Hepatocyte (in vitro differentiated cells): ENCODE results near the gene ATP2C2. TPM values are rescaled to one million over a fixed set of nuclear protein-coding genes. Genes with fewer than 3 reads are reported as not detected.

Source experiments
- DNase-seq: peaks from one replicate; pipeline ENCODE4 v3.0.0-alpha.2; 2016; ENCODE audit warnings: low spot score
- H2AFZ ChIP-seq: fragments of 200-600 bp; sonication (generic); 2 replicates; pipeline ENCODE4 v1.6.0; 2016; ENCODE audit warnings: antibody characterized with exemption, mild to moderate bottlenecking
- H3K27ac ChIP-seq: fragments of 200-600 bp; sonication (generic); 2 replicates; pipeline ENCODE4 v1.5.1; 2016; ENCODE audit warnings: mild to moderate bottlenecking
- H3K27me3 ChIP-seq: fragments of 200-600 bp; sonication (generic); 2 replicates; pipeline ENCODE4 v1.6.1; 2016
- H3K36me3 ChIP-seq: fragments of 200-600 bp; sonication (generic); replicated peaks from 2 replicates; pipeline ENCODE4 v1.5.1; 2016; ENCODE audit warnings: low read depth; ENCODE audit not compliant: insufficient read depth
- H3K4me1 ChIP-seq: fragments of 200-600 bp; sonication (generic); 2 replicates; pipeline ENCODE4 v1.5.1; 2016; ENCODE audit warnings: mild to moderate bottlenecking, moderate library complexity; ENCODE audit not compliant: insufficient read depth
- H3K4me2 ChIP-seq: fragments of 200-600 bp; sonication (generic); 2 replicates; pipeline ENCODE4 v1.6.0; 2016
- H3K4me3 ChIP-seq: fragments of 200-600 bp; sonication (generic); 2 replicates; pipeline ENCODE4 v1.5.1; 2016; ENCODE audit warnings: mild to moderate bottlenecking
- H3K79me2 ChIP-seq: fragments of 200-600 bp; sonication (generic); 2 replicates; pipeline ENCODE4 v1.6.0; 2017; ENCODE audit warnings: mild to moderate bottlenecking
- H3K9me2 ChIP-seq: fragments of 200-600 bp; sonication (generic); replicated peaks from 2 replicates; pipeline ENCODE4 v1.6.0; 2017; ENCODE audit warnings: mild to moderate bottlenecking; ENCODE audit not compliant: insufficient read depth
- H3K9me3 ChIP-seq: fragments of 200-600 bp; sonication (generic); 2 replicates; pipeline ENCODE4 v1.5.1; 2016; ENCODE audit warnings: low read depth, mild to moderate bottlenecking
- H4K20me1 ChIP-seq: fragments of 200-600 bp; sonication (generic); 2 replicates; pipeline ENCODE4 v1.6.0; 2016; ENCODE audit warnings: mild to moderate bottlenecking; ENCODE audit not compliant: insufficient read depth, poor library complexity, severe bottlenecking
- EZH2 ChIP-seq: fragments of 200-600 bp; sonication (generic); IDR thresholded peaks from 2 replicates; pipeline ENCODE4 v1.6.1; 2016; ENCODE audit warnings: antibody characterized with exemption, mild to moderate bottlenecking, borderline replicate concordance
- EZH2phosphoT487 ChIP-seq: fragments of 200-600 bp; sonication (generic); IDR thresholded peaks from one replicate; pipeline ENCODE4 v1.6.1; 2018; ENCODE audit warnings: antibody characterized with exemption, mild to moderate bottlenecking, low read depth, moderate library complexity; ENCODE audit not compliant: unreplicated experiment, severe bottlenecking
- WGBS: methylation state at CpG from one replicate; pipeline ENCODE4 v1.1.6; 2016; ENCODE audit warnings: low lambda C conversion rate; ENCODE audit errors: missing lambda C conversion rate; 5-methylcytosine and 5-hydroxymethylcytosine counted together
- polyA plus RNA-seq: library from polyadenylated mRNA; unstranded; fragments of >200 nt; fragmentation: Nextera tagmentation; extraction: Ambion mirVana; gene quantifications from 2 replicates; pipeline ENCODE4 v1.2.1, GENCODE V29; 2016
- total RNA-seq: library from RNA; depleted of rRNA; stranded (reverse); fragments of >200 nt; gene quantifications from 2 replicates; pipeline ENCODE4 v1.2.3, GENCODE V29; 2014
- TF ChIP-seq, protein P1 (sequence below): fragments of 200-600 bp; sonication (generic); IDR thresholded peaks from 2 replicates; pipeline ENCODE4 v1.5.1; 2016; ENCODE audit warnings: antibody characterized with exemption, mild to moderate bottlenecking; ENCODE audit not compliant: poor library complexity

ATP2C2 gene
- total and polyA plus RNA-seq, 2 experiments from 2014 or later: 6.0 to 6.8 TPM

DNA sequence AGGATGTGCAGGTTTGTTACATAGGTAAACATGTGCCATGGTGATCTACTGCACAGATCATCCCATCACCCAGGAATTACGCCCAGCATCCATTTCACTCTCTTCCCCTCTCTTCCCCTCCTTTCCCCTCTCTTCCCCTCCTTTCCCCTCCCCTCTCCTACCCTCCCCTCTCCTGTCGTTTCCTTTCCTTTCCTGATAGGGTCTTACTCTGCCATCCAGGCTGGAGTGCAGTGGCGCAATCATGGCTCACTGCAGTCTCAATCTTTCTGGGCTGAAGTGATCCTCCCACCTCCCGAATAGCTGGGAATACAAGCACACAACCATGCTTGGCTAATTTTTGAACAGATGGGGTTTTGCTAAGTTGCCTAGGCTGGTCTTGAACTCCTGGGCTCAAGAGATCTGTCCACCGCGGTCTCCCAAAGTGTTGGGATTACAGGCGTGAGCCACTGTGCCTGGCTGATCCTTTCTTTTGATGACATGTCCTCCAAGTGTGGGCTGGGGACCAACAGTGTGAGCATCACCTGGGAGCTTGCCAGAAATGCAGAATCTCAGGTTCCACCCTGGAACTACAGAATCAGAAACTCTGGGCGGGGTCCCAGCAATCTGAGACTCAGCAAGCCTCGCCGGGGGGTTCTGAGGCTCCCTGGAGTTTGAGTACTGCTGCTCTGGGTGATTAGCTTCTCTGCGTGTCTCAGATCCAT lies 10.8 kb downstream of the ATP2C2 start:
- Histone ChIP-seq H3K79me2 (no peaks in the 10 kb centered on the region), H3K4me2 (no peak overlapping the region), H3K4me1 (no peaks in the 10 kb centered on the region), H3K4me3 (no peak overlapping the region), H4K20me1 (no peaks in the 10 kb centered on the region), H3K27ac (no peak overlapping the region), H3K36me3 (no peaks in the 10 kb centered on the region), H3K9me2 (no peaks in the 10 kb centered on the region), H3K27me3 (no peaks in the 10 kb centered on the region), H2AFZ (no peak overlapping the region), H3K9me3 (no peaks in the 10 kb centered on the region)
- DNase-seq: no peak
- TF ChIP-seq EZH2phosphoT487 (no peak), EZH2 (no peak)
- TF ChIP-seq, protein P1, sequence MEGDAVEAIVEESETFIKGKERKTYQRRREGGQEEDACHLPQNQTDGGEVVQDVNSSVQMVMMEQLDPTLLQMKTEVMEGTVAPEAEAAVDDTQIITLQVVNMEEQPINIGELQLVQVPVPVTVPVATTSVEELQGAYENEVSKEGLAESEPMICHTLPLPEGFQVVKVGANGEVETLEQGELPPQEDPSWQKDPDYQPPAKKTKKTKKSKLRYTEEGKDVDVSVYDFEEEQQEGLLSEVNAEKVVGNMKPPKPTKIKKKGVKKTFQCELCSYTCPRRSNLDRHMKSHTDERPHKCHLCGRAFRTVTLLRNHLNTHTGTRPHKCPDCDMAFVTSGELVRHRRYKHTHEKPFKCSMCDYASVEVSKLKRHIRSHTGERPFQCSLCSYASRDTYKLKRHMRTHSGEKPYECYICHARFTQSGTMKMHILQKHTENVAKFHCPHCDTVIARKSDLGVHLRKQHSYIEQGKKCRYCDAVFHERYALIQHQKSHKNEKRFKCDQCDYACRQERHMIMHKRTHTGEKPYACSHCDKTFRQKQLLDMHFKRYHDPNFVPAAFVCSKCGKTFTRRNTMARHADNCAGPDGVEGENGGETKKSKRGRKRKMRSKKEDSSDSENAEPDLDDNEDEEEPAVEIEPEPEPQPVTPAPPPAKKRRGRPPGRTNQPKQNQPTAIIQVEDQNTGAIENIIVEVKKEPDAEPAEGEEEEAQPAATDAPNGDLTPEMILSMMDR: no peak
- WGBS: 65% methylated on average over 9 of the region's 11 CpGs

DNA sequence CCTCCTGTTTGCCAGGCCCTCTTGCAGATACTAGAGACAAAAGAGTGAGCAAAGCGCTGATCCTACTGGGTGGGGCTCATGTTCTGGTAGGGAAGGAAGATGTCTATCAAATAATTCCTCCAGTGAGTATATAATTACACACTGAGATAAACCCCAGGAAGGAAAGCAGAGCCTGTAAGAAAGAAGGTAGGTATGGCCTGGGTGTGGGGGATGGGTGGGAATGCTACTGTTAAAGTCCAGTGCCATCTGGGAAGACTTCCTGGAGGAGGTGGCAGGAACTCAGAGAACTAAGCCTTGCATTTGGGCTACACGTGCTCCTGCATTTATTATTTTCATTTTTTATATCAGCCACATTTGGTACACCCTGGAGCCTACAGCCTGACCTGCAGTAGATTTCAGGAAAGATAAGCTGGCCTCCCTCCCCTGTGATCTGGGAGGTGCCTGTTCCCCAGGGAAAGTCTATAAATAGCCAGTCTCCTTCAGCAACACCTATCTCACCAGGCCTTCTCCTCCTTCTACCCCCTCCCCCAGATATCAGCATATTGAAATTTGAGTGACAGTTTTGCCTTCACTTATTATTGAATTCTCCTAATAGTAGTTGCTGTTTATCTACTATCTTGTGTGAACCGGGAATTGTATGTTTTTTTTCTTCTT lies 11.5 kb downstream of the ATP2C2 start:
- TF ChIP-seq EZH2: no peak
- TF ChIP-seq, protein P1: no peak
- TF ChIP-seq EZH2phosphoT487: no peak
- Histone ChIP-seq H2AFZ (no peak overlapping the region), H3K9me2 (no peaks in the 10 kb centered on the region), H4K20me1 (no peaks in the 10 kb centered on the region), H3K27ac (no peak overlapping the region), H3K36me3 (no peaks in the 10 kb centered on the region), H3K4me1 (no peaks in the 10 kb centered on the region), H3K79me2 (no peaks in the 10 kb centered on the region), H3K9me3 (no peaks in the 10 kb centered on the region), H3K27me3 (no peaks in the 10 kb centered on the region), H3K4me2 (no peak overlapping the region), H3K4me3 (no peak overlapping the region)
- DNase-seq: no peak
- WGBS: 67% methylated on average over 3 of the region's 3 CpGs

DNA sequence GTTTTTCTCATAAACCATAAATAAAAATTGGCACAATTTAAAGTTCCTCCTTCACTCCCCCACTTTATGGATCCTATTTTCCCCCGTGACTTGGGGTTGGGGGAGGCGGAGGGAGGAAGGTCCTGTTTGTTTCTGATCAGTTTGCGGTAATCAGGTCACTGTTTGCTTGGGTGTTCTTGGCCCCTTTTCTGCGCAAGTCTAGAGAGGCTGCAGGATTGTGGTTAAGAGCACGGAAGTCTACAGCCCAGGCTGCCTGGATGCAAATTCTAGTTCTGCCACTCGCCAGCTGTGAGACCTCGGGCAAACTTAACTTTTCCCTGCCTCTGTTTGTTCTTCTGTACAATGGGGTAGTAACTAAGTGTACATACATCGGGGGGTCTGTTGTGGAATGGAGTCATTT lies 12.1 kb downstream of the ATP2C2 start:
- Histone ChIP-seq H3K79me2 (no peaks in the 10 kb centered on the region), H3K27ac (no peak overlapping the region), H3K27me3 (no peaks in the 10 kb centered on the region), H3K9me3 (no peaks in the 10 kb centered on the region), H2AFZ (no peak overlapping the region), H3K4me2 (no peak overlapping the region), H3K4me3 (no peak overlapping the region), H3K4me1 (no peaks in the 10 kb centered on the region), H4K20me1 (no peaks in the 10 kb centered on the region), H3K36me3 (no peaks in the 10 kb centered on the region), H3K9me2 (no peaks in the 10 kb centered on the region)
- DNase-seq: no peak
- TF ChIP-seq, protein P1: no peak
- no peak for TF ChIP-seq EZH2phosphoT487
- TF ChIP-seq EZH2: no peak
- WGBS: 87% methylated on average over 8 of the region's 8 CpGs
